Cardiac fibroblast (primary cell): Measurements from ENCODE around the gene SLC6A12.

Experiments
- DNase-seq, 2 donors: peaks; one replicate each; pipeline versions ENCODE4 v3.0.0 to v3.0.0-alpha.2; 2010; ENCODE audit warnings: low read depth in 2 of 2
- H3K4me3 ChIP-seq, 2 donors: replicated peaks in 1 of 2; 1 replicate in 1 of 2; 2 replicates in 1 of 2; pipeline ENCODE4 v1.5.1; 2011; ENCODE audit warnings: low read depth in 2 of 2, low read length in 2 of 2, mild to moderate bottlenecking in 2 of 2, moderate library complexity in 1 of 2
- TF ChIP-seq, protein P1 (sequence below): IDR thresholded peaks from one replicate; pipeline ENCODE4 v1.5.1; 2011; ENCODE audit warnings: low read depth, mild to moderate bottlenecking, low read length, inconsistent platforms

Gene SLC6A12

GRCh38 chr12:224330-224729 is 10.4 kb upstream of the SLC6A12 start:
- DNase-seq = no peak
- no peak overlapping the region for H3K4me3 ChIP-seq
- TF ChIP-seq, protein P1, sequence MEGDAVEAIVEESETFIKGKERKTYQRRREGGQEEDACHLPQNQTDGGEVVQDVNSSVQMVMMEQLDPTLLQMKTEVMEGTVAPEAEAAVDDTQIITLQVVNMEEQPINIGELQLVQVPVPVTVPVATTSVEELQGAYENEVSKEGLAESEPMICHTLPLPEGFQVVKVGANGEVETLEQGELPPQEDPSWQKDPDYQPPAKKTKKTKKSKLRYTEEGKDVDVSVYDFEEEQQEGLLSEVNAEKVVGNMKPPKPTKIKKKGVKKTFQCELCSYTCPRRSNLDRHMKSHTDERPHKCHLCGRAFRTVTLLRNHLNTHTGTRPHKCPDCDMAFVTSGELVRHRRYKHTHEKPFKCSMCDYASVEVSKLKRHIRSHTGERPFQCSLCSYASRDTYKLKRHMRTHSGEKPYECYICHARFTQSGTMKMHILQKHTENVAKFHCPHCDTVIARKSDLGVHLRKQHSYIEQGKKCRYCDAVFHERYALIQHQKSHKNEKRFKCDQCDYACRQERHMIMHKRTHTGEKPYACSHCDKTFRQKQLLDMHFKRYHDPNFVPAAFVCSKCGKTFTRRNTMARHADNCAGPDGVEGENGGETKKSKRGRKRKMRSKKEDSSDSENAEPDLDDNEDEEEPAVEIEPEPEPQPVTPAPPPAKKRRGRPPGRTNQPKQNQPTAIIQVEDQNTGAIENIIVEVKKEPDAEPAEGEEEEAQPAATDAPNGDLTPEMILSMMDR = no peak

DNA sequence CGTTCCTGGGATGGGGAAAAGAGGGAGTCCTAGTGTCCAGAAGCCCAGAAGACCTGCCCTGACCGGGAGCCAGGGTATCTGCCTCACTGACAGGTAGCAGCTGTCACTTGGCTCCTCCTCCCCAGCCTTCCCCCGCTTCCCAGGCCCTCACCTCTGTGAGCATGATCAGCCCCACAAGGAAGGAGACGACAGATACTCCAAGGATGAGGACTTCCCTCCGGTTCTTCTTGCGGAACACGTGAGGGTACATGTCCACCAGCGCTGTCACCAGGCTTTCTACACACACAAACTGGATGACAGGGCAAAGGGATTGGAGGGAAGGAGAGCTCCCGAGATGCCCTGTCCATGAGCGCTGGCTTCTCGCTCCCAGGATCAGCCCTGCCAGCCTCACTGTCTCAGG is 9.9 kb upstream of the SLC6A12 start:
- TF ChIP-seq, protein P1 = no peak
- DNase-seq = no peak
- H3K4me3 ChIP-seq = no peak overlapping the region

DNA sequence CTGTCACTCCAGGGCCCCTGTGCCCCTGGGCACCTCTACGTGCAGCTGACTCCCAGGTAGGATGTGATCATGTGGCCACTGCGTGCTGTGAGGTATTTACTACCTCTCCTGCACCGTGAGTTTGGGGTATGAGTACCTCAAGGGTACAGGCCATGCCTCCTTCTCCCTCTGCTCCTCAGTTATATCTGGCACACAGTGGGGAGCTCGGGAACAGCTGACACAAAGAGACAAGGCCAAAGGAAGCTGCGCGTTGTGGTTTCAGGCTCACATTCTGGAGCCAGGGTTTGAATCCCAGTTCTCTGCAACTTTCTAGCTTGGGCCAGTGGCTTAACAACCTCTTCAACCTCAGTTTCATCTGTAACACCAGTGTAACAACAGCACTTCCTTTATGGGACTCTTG is 7.8 kb upstream of the SLC6A12 start:
- DNase-seq = no peak
- H3K4me3 ChIP-seq = no peak overlapping the region
- TF ChIP-seq, protein P1 = no peak

GRCh38 chr12:220946-221550 is 7.1 kb upstream of the SLC6A12 start:
- no peak for DNase-seq
- TF ChIP-seq, protein P1 = no peak
- H3K4me3 ChIP-seq = no peak overlapping the region

GRCh38 chr12:220491-220890 is 6.5 kb upstream of the SLC6A12 start:
- no peak overlapping the region for H3K4me3 ChIP-seq
- no peak for DNase-seq
- TF ChIP-seq, protein P1 = no peak

- TF ChIP-seq, protein P1 = peak; percentile 78
- DNase-seq = peak; percentile 28 to 62
- H3K4me3 ChIP-seq = no peak overlapping the region
These were observed 6.0 kb upstream of the SLC6A12 start for GRCh38 chr12:219891-220352.
